Measurements from ENCODE around the gene HINFP. TPM values are rescaled to one million over a fixed set of nuclear protein-coding genes. Genes with fewer than 3 reads are reported as not detected.

The HINFP gene
- total RNA-seq, 1 donor from 2014 or later = 38.5 TPM

- TF ChIP-seq CTCF (conservative IDR thresholded peaks at IDR 0.05) = no peak
- Mint-ChIP-seq H3K9me3 (no peaks in the 10 kb centered on the region), H3K4me3 (no peak overlapping the region), H3K27me3 (ENCODE audit: low read depth) (no peaks in the 10 kb centered on the region), H3K27ac (ENCODE audit: unreplicated experiment) (no peak overlapping the region), H3K36me3 (ENCODE audit: low read depth) (no peaks in the 10 kb centered on the region), H3K4me1 (peaks cover 24% of the 10 kb centered on the region)
- DNase-seq (ENCODE audit: low read depth, low spot score) = no peak
Observed at GRCh38 chr11:119118227-119118626, 3.2 kb upstream of the HINFP start.

- Mint-ChIP-seq H3K4me1 (peaks cover 24% of the 10 kb centered on the region), H3K9me3 (no peaks in the 10 kb centered on the region), H3K27ac (ENCODE audit: unreplicated experiment) (no peak overlapping the region), H3K27me3 (ENCODE audit: low read depth) (no peaks in the 10 kb centered on the region), H3K4me3 (no peak overlapping the region), H3K36me3 (ENCODE audit: low read depth) (no peaks in the 10 kb centered on the region)
- DNase-seq (ENCODE audit: low read depth, low spot score) = no peak
- TF ChIP-seq CTCF (conservative IDR thresholded peaks at IDR 0.05) = no peak
Observed at GRCh38 chr11:119118946-119119345, 2.4 kb upstream of the HINFP start.

- Mint-ChIP-seq H3K9me3 (no peaks in the 10 kb centered on the region), H3K27me3 (ENCODE audit: low read depth) (no peaks in the 10 kb centered on the region), H3K36me3 (ENCODE audit: low read depth) (no peaks in the 10 kb centered on the region), H3K4me1 (peaks cover 24% of the 10 kb centered on the region), H3K27ac (ENCODE audit: unreplicated experiment) (peak overlapping the region; percentile 21), H3K4me3 (peak overlapping the region; percentile 97)
- no peak for TF ChIP-seq CTCF (conservative IDR thresholded peaks at IDR 0.05)
- DNase-seq (ENCODE audit: low read depth, low spot score) = no peak
Observed at GRCh38 chr11:119120639-119121007, 757 bp upstream of the HINFP start.

- peak overlapping the region; percentile 97 for H3K4me3 Mint-ChIP-seq
Observed at GRCh38 chr11:119121811-119122124, 388 bp downstream of the HINFP start.

GRCh38 chr11:119125821-119126220 lies 4.4 kb downstream of the HINFP start:
- Mint-ChIP-seq H3K4me3 (no peak overlapping the region), H3K4me1 (peaks cover 16% of the 10 kb centered on the region), H3K27ac (ENCODE audit: unreplicated experiment) (no peak overlapping the region), H3K27me3 (ENCODE audit: low read depth) (no peaks in the 10 kb centered on the region), H3K36me3 (ENCODE audit: low read depth) (no peaks in the 10 kb centered on the region), H3K9me3 (no peaks in the 10 kb centered on the region)
- TF ChIP-seq CTCF (conservative IDR thresholded peaks at IDR 0.05) = no peak
- DNase-seq (ENCODE audit: low read depth, low spot score) = no peak

More at GRCh38 chr11:119121811-119122124, 388 bp downstream of the HINFP start:
- no peaks in the 10 kb centered on the region for H3K36me3 Mint-ChIP-seq (ENCODE audit: low read depth)
- H3K4me1 Mint-ChIP-seq = peaks cover 24% of the 10 kb centered on the region
- H3K27ac Mint-ChIP-seq (ENCODE audit: unreplicated experiment) = peak overlapping the region; percentile 86
- no peak for TF ChIP-seq CTCF (conservative IDR thresholded peaks at IDR 0.05)
- no peaks in the 10 kb centered on the region for H3K9me3 Mint-ChIP-seq
- no peaks in the 10 kb centered on the region for H3K27me3 Mint-ChIP-seq (ENCODE audit: low read depth)
- DNase-seq (ENCODE audit: low read depth, low spot score) = no peak

Data from neural crest cell (in vitro differentiated cells).